Activated T-cell treated with anti-CD3 and anti-CD28 coated beads, Interleukin-2, amount 50 U/mL, for 48 hours (primary cell): ENCODE measurements around the gene ACAP3.

Source experiments
- DNase-seq, 2 experiments: peaks; one replicate each; pipeline ENCODE4 v3.0.0-alpha.2; 2020

Gene ACAP3

GRCh38 chr1:1313500-1314236, 5.9 kb upstream of the ACAP3 start:
- DNase-seq = no peak

- DNase-seq = no peak
These were observed 5.0 kb upstream of the ACAP3 start for GRCh38 chr1:1312450-1313314.

GRCh38 chr1:1311107-1312104, 3.7 kb upstream of the ACAP3 start:
- no peak for DNase-seq

GRCh38 chr1:1310476-1311053, 2.8 kb upstream of the ACAP3 start:
- no peak for DNase-seq

GRCh38 chr1:1310109-1310385, 2.3 kb upstream of the ACAP3 start:
- DNase-seq = no peak

GRCh38 chr1:1309251-1310108, 1.8 kb upstream of the ACAP3 start:
- peak; percentile 47 to 53 for DNase-seq

- DNase-seq = peak in 1 of 2 experiments; percentile 45
These were observed 1.1 kb upstream of the ACAP3 start for GRCh38 chr1:1308756-1309250.

GRCh38 chr1:1307261-1307922, 338 bp downstream of the ACAP3 start:
- peak in 1 of 2 experiments; percentile 42 for DNase-seq

- peak in 1 of 2 experiments; percentile 41 for DNase-seq
These were observed 969 bp downstream of the ACAP3 start for GRCh38 chr1:1306661-1307260.

- peak; percentile 45 to 52 for DNase-seq
These were observed 1.6 kb downstream of the ACAP3 start for GRCh38 chr1:1306070-1306660.

GRCh38 chr1:1305300-1306069, 2.2 kb downstream of the ACAP3 start:
- DNase-seq = peak; percentile 77 to 83

- no peak for DNase-seq
These were observed 3.1 kb downstream of the ACAP3 start for GRCh38 chr1:1304331-1305299.

- DNase-seq = no peak
These were observed 4.0 kb downstream of the ACAP3 start for GRCh38 chr1:1303736-1304135.

GRCh38 chr1:1302951-1303509, 4.7 kb downstream of the ACAP3 start:
- no peak for DNase-seq

- DNase-seq = no peak
These were observed 5.7 kb downstream of the ACAP3 start for GRCh38 chr1:1302006-1302430.

GRCh38 chr1:1300352-1300739, 7.4 kb downstream of the ACAP3 start:
- no peak for DNase-seq

GRCh38 chr1:1299686-1300351, 7.9 kb downstream of the ACAP3 start:
- DNase-seq = peak; percentile 37 to 51
